HG03108 (cell line): Measurements from ENCODE around the gene EXOSC10.
"Not testable (repeated sequence)": the region's sequence is repeated elsewhere in the genome, so short reads cannot be mapped to it uniquely, and the experiment has no call there.

Source experiments
- ATAC-seq: cut with Tn5 transposase; IDR thresholded peaks from one replicate; pipeline ENCODE4 v1.9.1; 2021; ENCODE audit warnings: moderate library complexity; ENCODE audit not compliant: unreplicated experiment

EXOSC10 gene

GRCh38 chr1:11044849-11045427, 54.7 kb downstream of the EXOSC10 start:
- no peak for ATAC-seq

GRCh38 chr1:11044086-11044848, 55.4 kb downstream of the EXOSC10 start:
- no peak for ATAC-seq

GRCh38 chr1:11042995-11043874, 56.4 kb downstream of the EXOSC10 start:
- ATAC-seq: no peak

- no peak for ATAC-seq
Measured at GRCh38 chr1:11042065-11042464, 57.6 kb downstream of the EXOSC10 start.

- ATAC-seq: no peak
Measured at GRCh38 chr1:11041048-11041447, 58.6 kb downstream of the EXOSC10 start.

GRCh38 chr1:11040105-11040429, 59.6 kb downstream of the EXOSC10 start:
- ATAC-seq: not testable (repeated sequence)

GRCh38 chr1:11039351-11040104, 60.1 kb downstream of the EXOSC10 start:
- no peak for ATAC-seq

GRCh38 chr1:11037740-11038182, 61.9 kb downstream of the EXOSC10 start:
- no peak for ATAC-seq

- ATAC-seq: not testable (repeated sequence)
Measured at GRCh38 chr1:11037019-11037739, 62.5 kb downstream of the EXOSC10 start.

GRCh38 chr1:11031624-11032262, 67.9 kb downstream of the EXOSC10 start:
- no peak for ATAC-seq

GRCh38 chr1:11030865-11031264, 68.8 kb downstream of the EXOSC10 start:
- no peak for ATAC-seq

GRCh38 chr1:11028018-11028417, 71.7 kb downstream of the EXOSC10 start:
- ATAC-seq: no peak

- ATAC-seq: no peak
Measured at GRCh38 chr1:11027316-11027715, 72.4 kb downstream of the EXOSC10 start.

GRCh38 chr1:11026903-11027302, 72.8 kb downstream of the EXOSC10 start:
- no peak for ATAC-seq

- ATAC-seq: no peak
Measured at GRCh38 chr1:11026052-11026451, 73.6 kb downstream of the EXOSC10 start.

- no peak for ATAC-seq
Measured at GRCh38 chr1:11025618-11026017, 74.1 kb downstream of the EXOSC10 start.

GRCh38 chr1:11024874-11025203, 74.8 kb downstream of the EXOSC10 start:
- ATAC-seq: no peak

GRCh38 chr1:11024154-11024873, 75.4 kb downstream of the EXOSC10 start:
- no peak for ATAC-seq

- no peak for ATAC-seq
Measured at GRCh38 chr1:11023201-11023600, 76.5 kb downstream of the EXOSC10 start.
